GM19193 (cell line): Measurements from ENCODE around the gene ABCD2.

Source experiments
- POLR2A ChIP-seq: IDR thresholded peaks from 4 replicates; pipeline ENCODE4 v1.6.1; 2011; ENCODE audit not compliant: insufficient read depth, insufficient read length; ENCODE audit errors: extremely low read depth

Gene ABCD2

DNA sequence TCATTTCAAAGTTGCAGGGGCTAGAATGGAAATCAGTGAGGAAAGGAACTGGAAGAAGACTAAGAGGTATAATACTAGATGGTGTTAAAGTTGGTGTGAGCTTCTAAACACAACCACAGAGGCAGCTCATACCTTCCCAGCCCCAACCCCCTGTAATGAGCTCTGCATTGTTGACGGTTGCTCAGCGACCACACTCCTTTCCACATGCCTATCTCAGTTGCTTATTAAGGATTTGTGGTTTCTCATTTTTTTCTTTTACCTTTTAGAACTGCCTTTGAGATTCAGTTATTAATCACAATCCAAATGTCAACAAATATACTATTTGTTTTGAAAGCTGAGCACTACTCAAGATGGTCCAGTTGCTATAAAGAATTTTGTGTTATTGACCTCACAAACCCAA, 114.6 kb downstream of the ABCD2 start:
- TF ChIP-seq POLR2A = no peak

DNA sequence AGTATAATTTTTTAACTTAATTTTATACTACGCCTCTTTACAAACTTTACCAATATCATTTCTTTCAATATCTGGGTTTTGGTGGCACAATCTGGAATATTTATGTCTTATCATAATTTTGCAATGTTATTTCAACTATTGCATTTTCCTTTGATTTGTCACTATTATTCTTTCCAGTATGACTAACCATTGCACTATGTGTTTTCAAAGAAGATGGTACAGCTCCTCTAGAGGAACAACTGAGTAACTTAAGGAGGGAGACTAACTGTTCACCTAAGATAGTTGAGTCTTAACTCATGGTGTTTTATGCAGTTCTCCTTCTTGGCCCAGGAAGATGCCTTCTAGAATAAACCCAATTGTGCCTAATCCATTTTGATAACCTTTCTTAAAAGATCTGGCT, 116.2 kb downstream of the ABCD2 start:
- TF ChIP-seq POLR2A = no peak

DNA sequence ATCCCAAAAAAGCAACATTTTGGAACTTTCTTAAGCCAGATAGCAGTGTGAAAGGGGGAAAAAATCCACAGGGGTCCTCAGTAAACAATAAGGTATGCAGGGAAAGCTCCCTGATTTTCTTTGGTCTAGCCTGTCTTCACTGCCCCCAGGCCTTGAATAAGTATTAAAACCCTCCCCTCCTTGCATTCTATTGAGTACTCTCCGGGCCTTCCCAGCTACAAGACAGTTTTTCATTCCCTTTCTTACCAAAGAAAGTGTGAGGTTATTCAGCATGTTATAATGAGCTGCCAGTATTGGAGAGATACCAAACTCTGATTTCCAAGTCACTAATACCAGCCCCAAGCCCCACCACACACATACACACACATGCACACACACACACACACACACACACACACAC, 116.9 kb downstream of the ABCD2 start:
- no peak for TF ChIP-seq POLR2A
